ENCODE results near the gene PRIMA1. TPM values are rescaled to one million over a fixed set of nuclear protein-coding genes. Genes with fewer than 3 reads are reported as not detected.

The PRIMA1 gene
- total RNA-seq, 1 experiment from 2014 or later: 4.9 TPM

- TF ChIP-seq FOXJ3 (CRISPR knock-in tag; IDR thresholded peaks at IDR 0.05; ENCODE audit: borderline replicate concordance): no peak
- TF ChIP-seq MLX (CRISPR knock-in tag; IDR thresholded peaks at IDR 0.05): no peak
- no peak for TF ChIP-seq ATF1 (CRISPR knock-in tag; IDR thresholded peaks at IDR 0.05)
- TF ChIP-seq NFYB (CRISPR knock-in tag; conservative IDR thresholded peaks at IDR 0.05; ENCODE audit: low read depth): no peak
- no peaks in the 10 kb centered on the region; the same call in 1 of the 2 replicates for H3K36me3 Mint-ChIP-seq
- peaks cover 5% of the 10 kb centered on the region for H3K9me3 Mint-ChIP-seq
- H3K27ac Mint-ChIP-seq: no peak overlapping the region
- DNase-seq (ENCODE audit: low spot score) (no peak), ATAC-seq (no peak)
- ChIA-PET CTCF (no interaction called here), POLR2A (no interaction called here)
- no peak overlapping the region for H3K4me3 Mint-ChIP-seq
- peaks cover 7% of the 10 kb centered on the region; the same call in 1 of the 2 replicates for H3K4me1 Mint-ChIP-seq
- H3K27me3 Mint-ChIP-seq (ENCODE audit: low read depth): no peaks in the 10 kb centered on the region
Observed at GRCh38 chr14:93753647-93754046, 34.6 kb downstream of the PRIMA1 start.

- H3K9me3 Mint-ChIP-seq: peaks cover 5% of the 10 kb centered on the region
- H3K27ac Mint-ChIP-seq: no peak overlapping the region
- ATAC-seq (no peak), DNase-seq (ENCODE audit: low spot score) (no peak)
- peaks cover 7% of the 10 kb centered on the region; the same call in 1 of the 2 replicates for H3K4me1 Mint-ChIP-seq
- H3K4me3 Mint-ChIP-seq: no peak overlapping the region
- ChIA-PET CTCF (no interaction called here), POLR2A (no interaction called here)
- no peaks in the 10 kb centered on the region for H3K27me3 Mint-ChIP-seq (ENCODE audit: low read depth)
- H3K36me3 Mint-ChIP-seq: no peaks in the 10 kb centered on the region; the same call in 1 of the 2 replicates
- TF ChIP-seq ARID4B (CRISPR knock-in tag; IDR thresholded peaks at IDR 0.05; ENCODE audit: borderline replicate concordance) (no peak), ZNF317 (CRISPR knock-in tag; IDR thresholded peaks at IDR 0.05; ENCODE audit: borderline replicate concordance, low read depth) (no peak), SP1 (CRISPR knock-in tag; conservative IDR thresholded peaks at IDR 0.05) (no peak), RORB (CRISPR knock-in tag; IDR thresholded peaks at IDR 0.05) (no peak), AR (CRISPR knock-in tag; IDR thresholded peaks at IDR 0.05) (no peak), ZBTB43 (CRISPR knock-in tag; IDR thresholded peaks at IDR 0.05) (no peak), GTF2I (CRISPR knock-in tag; conservative IDR thresholded peaks at IDR 0.05) (no peak)
Observed at GRCh38 chr14:93752980-93753561, 35.2 kb downstream of the PRIMA1 start.

- no peak overlapping the region; the same call in 1 of the 2 replicates for H3K27ac Mint-ChIP-seq
- H3K36me3 Mint-ChIP-seq: no peaks in the 10 kb centered on the region; the same call in 1 of the 2 replicates
- H3K4me1 Mint-ChIP-seq: peaks cover 10% of the 10 kb centered on the region
- no peak overlapping the region for H3K4me3 Mint-ChIP-seq
- ATAC-seq: no peak
- H3K9me3 Mint-ChIP-seq: peaks cover 5% of the 10 kb centered on the region
- POLR2A ChIA-PET: no interaction called here
- H3K27me3 Mint-ChIP-seq (ENCODE audit: low read depth): no peaks in the 10 kb centered on the region
- no peak for DNase-seq (ENCODE audit: low spot score)
- CTCF ChIA-PET: no interaction called here
- TF ChIP-seq MYBL2 (CRISPR knock-in tag; IDR thresholded peaks at IDR 0.05) (no peak), FOXK1 (CRISPR knock-in tag; IDR thresholded peaks at IDR 0.05) (no peak), ATF1 (CRISPR knock-in tag; IDR thresholded peaks at IDR 0.05) (no peak), E2F5 (CRISPR knock-in tag; IDR thresholded peaks at IDR 0.05) (no peak), EMX1 (CRISPR knock-in tag; IDR thresholded peaks at IDR 0.05) (no peak), ZNF396 (CRISPR knock-in tag; IDR thresholded peaks at IDR 0.05; ENCODE audit: borderline replicate concordance) (no peak), JUN (CRISPR knock-in tag; IDR thresholded peaks at IDR 0.05) (no peak), GTF2I (CRISPR knock-in tag; conservative IDR thresholded peaks at IDR 0.05) (no peak), RELA (CRISPR knock-in tag; IDR thresholded peaks at IDR 0.05; ENCODE audit: borderline replicate concordance) (no peak), SMAD4 (CRISPR knock-in tag; IDR thresholded peaks at IDR 0.05) (no peak), ZNF263 (CRISPR knock-in tag; IDR thresholded peaks at IDR 0.05; ENCODE audit: low read depth) (no peak), TEAD1 (CRISPR knock-in tag; IDR thresholded peaks at IDR 0.05) (no peak), IRF2 (CRISPR knock-in tag; IDR thresholded peaks at IDR 0.05; ENCODE audit: borderline replicate concordance, low read depth) (no peak), RORB (CRISPR knock-in tag; IDR thresholded peaks at IDR 0.05) (no peak)
Observed at GRCh38 chr14:93751946-93752655, 36.2 kb downstream of the PRIMA1 start.
